GM19455 (cell line): ENCODE data around the gene ALOX5AP.
"Not testable (repeated sequence)": the region's sequence is repeated elsewhere in the genome, so short reads cannot be mapped to it uniquely, and the experiment has no call there.

Source experiments
- ATAC-seq: cut with Tn5 transposase; IDR thresholded peaks from one replicate; pipeline ENCODE4 v1.9.1; 2021; ENCODE audit not compliant: unreplicated experiment

The ALOX5AP gene

DNA sequence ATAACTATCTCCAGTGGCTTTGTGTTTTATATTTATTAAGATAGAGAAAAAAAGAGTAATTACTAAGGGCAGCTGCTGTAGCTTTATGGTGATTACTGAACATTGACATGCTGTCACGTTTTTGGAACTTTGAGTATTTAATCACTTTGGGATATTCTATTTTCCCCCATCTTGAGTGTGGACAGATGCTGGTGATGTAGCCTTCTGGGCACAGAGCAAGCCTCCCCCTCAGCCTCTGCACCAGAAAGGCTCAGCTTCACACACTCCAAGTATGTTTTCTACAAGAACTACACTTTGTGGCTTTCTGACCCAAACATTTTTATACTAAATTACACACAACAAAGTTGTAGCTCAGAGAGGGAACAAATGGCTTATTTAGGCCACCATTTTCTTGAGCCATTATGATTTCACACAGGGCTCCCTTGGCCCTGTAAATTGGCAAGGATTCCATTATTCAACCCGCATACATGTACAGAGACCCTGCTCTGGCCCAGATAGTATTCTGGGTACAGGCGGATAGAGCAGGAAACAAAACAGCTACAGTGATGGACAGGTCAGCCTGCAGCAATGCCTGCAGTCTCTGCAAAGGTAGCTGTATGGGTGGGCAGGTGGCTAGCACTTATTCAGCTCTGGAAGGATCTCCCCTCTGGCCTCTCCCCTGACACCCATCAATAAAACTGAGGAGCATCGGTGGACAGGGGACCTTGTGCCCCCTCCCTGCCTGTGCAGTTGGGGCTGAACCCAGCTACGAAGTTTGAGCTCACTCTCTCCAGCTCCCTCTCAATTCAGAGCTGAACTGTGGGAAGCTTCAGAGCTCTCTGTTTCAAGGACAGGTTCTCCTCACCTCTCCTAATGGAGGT, 1.3 kb downstream of the ALOX5AP start:
- no peak for ATAC-seq

DNA sequence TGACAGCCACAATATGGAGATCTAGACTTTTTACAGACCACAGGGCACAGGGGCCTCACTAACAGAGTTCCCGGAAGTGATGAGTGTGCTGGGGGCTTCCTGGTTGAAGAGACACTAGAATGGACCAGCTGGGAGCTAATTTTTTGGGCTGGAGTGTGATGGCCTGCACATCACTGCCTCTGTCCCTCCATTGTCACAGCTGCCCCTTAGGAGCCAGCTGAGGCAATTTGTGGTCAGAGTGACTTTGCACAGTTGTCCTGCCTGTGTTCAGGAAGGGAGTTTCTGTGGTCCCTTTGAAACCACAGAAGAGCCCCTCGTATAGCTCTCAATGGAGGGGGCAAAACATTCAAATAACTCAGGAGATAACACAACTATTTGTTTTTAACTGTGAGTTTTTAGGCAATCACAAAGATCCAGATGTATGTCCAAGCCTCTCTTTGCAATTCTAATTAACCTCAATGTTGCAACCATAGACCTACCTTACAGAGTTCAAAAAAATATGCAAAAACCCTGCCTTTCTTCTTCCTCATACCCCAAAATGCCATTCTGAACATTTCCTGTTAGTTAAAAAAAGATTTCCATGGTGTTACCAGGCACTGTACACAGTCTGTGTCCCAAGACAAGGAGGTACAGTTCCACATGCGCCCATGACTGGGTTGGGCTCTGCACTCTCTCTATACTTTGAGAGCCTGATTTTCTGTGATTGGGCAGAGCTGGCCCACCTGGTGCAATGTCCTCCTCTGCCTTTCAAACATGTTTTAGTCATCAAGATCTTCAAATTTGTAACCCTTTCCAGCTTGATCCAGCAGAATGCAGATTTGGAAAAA, 2.4 kb downstream of the ALOX5AP start:
- no peak for ATAC-seq

DNA sequence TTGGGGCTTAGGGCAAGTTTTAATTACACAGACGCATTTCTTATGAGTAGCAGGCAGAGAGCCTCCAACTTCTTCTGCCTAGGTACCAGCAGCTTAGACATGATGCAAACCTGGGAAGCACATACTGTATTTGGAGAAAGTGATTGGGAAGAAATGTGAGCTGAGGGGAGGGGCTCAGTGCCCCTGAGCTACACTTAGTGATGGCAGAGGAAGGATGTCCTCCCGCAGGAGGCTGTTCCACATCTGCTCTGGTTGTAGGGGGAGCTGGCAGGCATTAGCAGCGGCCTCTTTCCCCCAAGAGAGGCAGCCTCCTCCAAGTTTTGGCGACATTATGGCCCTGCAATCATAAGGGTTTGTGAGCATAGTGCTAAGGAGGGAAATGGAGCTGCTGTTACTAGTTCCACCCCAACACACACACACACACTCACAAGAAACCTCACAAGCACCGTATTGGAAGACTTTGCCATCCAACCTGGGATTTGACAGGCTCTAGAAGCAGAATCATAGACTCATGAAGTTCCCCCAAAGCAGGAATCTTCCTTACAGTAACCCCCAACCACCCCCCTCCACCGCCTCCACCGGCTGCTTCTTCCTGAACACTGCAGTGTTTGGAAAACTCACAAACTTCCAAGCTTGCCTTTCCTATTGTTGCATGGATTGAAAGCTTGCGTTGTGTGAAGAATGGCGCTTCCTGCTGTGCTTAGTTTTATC, 3.3 kb downstream of the ALOX5AP start:
- ATAC-seq = no peak

DNA sequence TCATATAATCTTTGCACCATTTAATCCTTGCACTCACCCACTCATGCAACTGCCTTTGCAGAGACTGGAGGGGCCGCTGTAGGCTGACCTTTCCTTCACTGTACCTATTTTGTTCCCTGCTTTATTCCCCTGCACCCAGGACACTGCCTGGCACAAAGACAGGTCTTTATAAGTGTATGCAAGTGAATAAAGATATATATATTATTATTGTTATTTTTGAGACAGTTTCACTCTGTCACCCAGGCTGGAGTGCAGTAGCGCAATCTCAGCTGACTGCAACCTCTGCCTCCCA, 3.8 kb downstream of the ALOX5AP start:
- no peak for ATAC-seq

DNA sequence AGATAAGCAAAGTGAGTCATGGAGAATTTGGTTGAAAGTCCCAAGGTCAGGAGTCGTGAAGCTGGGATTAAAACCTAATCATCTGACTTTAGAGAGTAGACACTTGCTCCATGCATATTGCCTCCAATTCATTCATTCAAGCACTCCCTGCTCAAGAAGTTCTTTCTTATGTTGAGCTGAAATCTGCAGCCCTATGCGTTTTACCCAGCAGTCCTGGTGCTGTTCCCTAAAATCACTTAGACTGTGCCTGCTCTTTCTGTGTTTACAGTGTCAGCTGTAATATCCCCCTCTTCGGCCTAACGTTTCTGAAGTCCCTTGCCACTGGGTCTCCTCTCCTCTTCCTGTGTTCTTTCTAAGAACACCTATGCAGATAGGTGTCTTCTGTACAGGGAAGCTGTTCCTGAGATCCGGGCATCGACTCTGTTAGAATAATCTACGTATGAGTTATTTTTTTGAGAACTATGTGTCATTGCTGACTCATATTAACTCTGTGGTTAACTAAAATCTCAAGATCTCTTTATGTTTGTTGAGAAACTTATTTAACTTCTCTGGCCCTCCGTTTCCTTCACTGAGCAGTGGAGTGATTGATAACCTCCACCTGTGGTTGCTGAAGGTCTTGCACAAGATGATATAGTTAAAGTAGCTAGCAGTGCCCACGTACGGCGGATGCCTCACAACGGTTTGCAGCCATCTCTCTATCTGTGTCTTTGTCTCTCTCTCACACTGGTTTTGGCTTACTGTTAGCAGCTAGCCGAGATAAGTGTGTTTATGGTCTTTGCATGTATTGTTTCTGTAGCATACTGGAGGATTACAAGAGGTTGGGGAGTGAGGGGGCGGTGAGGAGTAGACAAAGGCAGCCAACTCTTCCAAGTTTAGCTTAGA, 4.7 kb downstream of the ALOX5AP start:
- ATAC-seq = peak; percentile 24

DNA sequence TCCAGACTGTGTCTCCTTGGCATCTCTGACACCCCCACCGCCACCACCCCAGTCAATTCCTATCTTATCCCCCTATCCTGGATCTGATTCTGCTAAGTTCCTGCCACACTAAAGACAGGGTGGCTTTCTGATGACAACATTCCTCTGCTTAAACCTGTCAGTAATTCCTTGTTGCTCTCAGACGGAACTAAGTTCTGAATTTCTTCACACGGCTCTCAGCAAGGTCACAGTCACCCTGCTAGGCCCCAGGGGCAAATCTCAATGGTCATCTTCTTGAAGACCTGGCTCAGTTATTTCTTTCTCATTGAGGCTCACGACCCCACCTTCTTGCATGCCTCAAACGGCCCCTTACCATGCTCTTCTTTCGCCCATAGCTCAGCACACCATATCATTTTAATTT, 7.6 kb downstream of the ALOX5AP start:
- no peak for ATAC-seq

DNA sequence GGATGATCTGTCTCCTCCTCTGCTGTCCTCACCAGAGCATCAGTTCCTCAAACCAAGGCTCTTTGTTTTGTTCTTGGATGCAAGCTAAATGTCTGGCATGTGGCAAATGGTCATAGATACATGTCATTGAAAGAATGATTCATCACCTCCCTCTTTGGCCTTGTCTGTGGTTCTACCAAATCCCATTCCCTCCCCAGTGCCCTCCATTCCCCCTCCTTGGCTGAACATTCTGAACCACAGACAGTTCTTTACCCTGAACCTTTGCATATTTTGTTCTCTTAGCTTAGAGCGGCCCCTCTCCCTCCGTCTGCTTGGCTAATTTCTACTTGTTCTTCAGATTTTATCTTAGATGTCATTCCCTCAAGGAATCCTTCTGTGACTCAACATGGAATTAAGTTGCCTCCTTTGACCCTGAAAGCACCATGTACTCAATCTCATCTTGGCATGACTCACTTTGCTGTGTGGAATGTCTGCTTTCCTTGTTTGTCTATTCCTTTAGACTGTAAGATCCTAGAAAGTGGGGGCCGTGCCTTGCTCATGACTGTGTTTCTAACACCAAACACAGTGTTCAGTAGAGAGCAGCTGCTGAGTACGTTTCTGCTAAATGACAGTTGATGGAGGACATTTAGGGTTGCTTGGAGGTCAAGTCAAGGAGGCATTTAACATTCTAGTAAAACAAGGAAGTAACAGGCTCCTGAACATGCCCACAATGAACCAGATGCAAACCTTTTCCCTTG, 8.1 kb downstream of the ALOX5AP start:
- no peak for ATAC-seq

DNA sequence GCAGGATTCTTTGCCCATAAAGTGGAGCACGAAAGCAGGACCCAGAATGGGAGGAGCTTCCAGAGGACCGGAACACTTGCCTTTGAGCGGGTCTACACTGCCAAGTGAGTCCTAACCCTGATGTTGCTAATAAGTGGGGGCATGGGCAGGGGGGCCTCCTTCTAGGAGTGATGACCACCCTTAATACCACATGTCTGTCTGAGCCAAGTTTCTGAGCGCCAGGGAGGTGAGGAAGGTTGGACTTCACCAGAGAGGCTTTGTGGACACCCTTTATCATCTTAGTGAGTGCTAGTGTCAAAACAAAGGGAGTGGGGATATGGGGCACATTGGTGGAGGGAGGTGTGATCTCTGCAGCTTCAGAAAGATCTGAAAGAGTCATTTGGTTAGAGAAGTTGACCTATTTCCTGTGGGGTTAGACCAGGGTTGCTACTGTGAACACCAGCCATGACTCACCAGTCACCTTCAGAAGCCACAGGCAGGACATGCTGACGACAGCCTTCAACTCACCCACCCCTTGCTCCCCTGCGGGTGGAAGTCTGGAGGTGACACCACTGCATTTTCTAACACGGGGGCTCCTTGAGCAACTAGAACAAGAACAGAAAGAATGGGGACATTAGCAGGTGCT, 8.8 kb downstream of the ALOX5AP start:
- ATAC-seq = peak; percentile 94

DNA sequence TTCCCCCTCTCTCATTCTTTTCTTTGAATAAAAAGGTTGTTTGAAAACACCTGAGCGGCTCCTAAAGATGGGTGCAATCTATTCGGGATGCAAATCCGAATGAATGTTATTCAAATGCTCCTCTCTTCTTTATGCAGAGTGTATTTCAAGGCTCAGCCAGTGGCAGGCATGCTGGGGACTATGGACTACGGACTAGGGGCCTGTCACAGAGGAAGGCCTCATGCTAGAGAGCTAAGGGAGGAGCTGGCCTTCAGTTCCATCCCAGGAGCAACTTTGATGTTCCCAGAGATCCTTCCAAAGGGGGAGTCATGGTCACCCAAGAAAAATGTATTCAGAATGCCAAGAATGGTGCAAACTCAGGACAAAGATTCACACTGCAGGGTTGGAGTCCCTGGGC, 9.3 kb downstream of the ALOX5AP start:
- ATAC-seq = peak; percentile 6

DNA sequence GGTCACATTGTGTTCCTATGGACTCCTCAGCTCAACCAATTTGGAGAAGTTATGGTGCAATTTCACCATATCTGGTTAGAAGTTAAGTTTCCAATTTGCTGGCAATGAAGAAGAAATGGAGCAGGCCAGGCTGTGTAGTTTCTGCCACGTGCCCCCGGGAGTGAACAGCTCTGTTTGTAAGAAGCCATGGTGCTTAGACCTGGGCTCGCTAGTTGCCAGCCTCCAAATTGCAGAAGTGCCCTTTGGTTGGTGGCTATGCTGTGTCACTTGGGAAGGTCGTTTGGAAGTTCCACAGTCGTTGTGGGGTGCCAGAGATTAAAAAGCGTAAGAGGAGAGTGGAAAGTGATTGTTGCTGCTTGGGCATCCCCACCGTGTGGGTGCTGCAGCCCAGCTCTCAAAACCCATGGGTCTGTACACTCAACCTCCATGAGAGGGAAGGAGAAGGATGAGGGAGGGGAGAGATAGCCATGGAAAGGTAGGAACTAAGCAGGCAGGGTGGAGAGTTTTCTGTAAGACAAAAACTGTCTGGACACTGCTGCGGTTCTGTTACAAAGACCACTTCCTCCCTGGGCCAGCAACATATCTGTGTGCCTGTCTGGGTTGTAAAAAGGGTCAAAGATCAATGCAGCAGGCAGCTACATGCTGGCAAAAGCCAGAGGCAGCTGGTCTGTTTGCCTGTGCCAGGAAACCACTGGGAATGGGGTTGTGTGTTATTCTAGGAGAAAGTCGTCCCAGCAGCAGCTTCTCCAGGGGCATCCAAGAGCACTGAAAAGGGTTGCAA, 10.8 kb downstream of the ALOX5AP start:
- no peak for ATAC-seq

DNA sequence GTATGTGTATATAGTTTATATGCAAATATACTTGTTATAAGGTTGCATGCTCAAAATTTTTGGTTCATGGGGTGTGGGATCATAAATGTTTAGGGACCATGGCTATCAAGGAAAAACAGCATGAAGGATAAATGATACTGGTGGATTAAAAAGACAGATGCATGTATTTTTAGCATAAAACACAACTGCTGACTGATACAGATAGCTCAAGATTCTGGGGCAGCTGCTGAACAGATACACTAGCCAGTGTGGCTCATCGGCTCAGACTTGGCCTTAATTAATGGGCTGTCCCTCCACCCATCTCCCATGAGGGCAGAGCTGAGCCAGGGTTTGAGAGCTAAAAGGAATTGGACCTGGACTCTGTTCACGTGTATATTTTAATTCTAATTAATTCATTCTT, 11.4 kb downstream of the ALOX5AP start:
- no peak for ATAC-seq

DNA sequence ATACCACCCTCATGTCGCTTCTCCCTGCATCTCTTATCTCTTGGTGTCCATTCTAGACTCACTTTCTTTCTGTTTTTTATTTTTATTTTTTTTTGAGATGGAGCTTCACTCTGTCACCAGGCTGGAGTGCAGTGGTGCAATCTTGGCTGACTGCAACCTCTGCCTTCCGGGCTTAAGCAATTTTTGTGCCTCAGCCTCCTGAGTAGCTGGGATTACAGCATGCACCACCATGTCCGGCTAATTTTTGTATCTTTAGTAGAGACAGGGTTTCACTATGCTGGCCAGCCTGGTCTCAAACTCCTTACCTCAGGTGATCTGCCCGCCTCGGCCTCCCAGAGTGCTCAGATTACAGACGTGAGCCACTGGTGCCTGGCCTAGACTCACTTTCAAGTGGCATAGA, 12.5 kb downstream of the ALOX5AP start:
- ATAC-seq = not testable (repeated sequence)

DNA sequence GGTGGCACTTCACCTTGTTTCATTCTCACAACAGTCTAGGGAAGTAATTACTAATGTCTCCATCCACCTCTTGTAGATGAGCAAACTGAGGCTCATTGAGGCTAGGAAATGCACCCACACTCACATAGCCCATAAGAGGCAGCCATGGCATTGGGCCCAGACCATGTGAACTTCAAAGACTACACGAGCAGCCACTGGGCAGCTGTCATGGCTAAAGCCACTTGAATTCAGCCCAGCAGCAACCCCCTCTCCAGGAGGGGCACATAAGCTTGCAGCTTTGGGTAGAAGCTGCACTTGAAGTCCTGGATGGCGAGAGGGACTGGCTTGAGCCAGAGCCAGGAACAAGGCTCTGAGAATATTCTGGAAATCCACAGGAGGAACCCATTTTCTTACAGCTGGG, 13.4 kb downstream of the ALOX5AP start:
- ATAC-seq = no peak

DNA sequence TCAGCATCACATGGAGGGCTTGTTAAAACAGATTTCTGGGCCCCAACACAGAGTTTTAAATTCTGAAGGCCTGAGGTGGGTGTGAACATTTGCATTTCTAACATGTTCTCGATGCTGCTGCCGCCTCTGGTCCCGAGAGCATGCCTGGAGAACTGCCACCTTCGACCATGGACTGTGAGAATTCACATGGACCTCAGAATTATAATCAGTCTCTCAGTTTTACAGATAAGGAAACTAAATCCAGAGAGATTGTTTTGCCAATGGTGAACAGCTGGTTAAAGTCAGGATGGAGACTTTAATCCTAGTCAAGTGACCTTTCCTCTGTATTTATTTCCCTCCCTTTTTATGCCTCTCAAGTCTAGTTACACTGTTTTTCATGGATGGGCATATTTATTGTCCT, 14.7 kb downstream of the ALOX5AP start:
- no peak for ATAC-seq

DNA sequence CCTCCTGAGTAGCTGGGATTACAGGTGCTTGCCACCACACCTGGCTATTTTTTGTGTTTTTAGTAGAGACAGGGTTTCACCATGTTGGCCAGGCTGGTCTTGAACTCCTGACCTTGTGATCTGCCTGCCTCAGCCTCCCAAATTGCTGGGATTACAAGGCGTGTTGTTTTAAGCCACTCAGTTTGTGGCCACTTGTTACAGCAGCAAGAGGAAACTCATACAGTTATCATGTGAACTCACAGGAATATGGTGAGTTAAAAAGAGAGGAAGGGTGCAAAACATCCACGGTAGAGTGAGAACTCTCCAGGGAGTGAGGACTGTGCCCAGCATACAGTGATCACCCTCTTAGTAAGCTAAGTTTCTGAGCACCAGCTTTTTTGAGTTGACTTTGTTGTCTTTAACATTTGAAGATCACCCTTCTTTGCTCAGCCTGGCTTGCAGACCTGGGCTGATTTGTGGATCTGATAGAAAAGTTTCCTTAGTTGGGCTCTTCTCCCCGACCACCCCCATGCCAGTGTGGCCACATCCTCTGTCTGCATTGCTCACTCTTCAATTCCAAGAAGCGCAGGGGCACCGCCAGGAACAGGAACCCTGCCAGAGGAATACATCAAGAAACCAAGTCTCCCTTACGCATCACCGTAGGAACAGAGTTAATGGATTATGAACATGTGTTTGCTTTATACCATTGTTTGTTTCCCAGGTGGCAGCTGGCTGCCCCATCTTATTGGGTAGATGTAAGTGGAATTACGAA, 16.0 kb downstream of the ALOX5AP start:
- no peak for ATAC-seq

DNA sequence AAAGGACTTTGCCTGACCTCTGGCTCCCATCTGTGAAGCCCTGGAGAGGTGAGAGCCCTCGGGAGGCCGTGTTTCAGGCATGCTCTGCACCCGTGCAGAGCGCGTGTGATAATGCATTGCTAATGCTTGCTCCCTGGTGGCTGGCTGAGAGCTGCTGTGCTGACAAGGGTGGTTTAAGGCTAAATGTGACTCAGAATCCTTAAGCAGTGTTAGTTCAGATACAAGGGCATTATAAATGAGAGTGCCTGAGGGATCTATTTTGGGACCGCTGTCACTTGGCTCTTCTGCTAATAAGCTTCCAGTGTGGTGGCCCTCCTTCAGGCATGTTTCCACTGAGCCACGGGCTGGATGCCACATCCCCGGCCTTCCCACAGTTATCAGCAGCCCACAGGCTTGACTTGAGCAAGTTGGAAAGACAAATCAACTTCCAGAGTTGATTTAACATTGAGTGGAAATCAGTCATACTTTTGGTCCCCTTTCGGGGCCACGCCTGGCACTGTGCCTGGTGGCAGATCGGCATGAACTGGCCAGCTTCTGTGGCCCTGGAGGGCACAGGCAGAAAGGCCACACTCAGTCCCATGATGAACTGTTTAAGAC, 17.0 kb downstream of the ALOX5AP start:
- no peak for ATAC-seq

DNA sequence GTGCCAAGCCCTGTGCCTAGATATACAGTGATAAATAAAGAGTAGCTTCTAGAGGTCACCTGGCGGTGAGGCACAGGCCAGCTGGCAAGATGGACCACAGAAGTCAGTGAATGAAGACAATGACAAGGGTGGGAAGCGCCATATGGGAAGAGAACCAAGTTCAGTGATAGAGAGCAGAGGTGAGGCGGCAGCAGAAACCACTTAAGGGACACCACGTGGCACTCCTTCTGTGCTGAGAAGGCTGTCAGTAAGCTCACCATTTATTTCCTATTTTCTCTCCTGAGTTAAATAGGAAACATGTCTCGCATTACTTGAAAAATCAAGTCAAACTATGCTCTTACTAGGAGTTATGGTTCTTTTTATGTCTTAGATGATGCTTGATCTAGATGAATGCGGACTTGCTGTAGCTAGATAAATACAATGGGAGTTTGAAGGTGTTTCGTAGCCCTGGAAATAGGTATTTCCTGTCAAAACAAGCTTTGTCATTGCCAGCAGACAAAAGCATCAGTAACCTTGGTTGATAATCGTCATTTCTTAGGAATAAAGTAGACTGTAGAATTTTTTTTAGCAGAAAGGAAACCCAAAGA, 17.8 kb downstream of the ALOX5AP start:
- ATAC-seq = no peak
